CD8-positive, alpha-beta memory T cell (primary cell): ENCODE data around the gene CACNG1. TPM values are rescaled to one million over a fixed set of nuclear protein-coding genes. Genes with fewer than 3 reads are reported as not detected.

Experiments used
- CTCF ChIA-PET: fragments of 350-600 bp; sonication (Branson Sonifier 250); formaldehyde crosslinking; loops from one replicate; lab custom pipeline; 2021; ENCODE audit warnings: antibody characterized with exemption; lab: Charles Lee
- POLR2A ChIA-PET: fragments of 350-600 bp; sonication (Branson Sonifier 250); formaldehyde crosslinking; loops from one replicate; lab custom pipeline; 2021; ENCODE audit warnings: antibody characterized with exemption; lab: Charles Lee
- DNase-seq, 5 donors: peaks; one replicate each; pipeline versions ENCODE4 v3.0.0 to v3.0.0-alpha.2; 2020 to 2022; ENCODE audit warnings: mixed read lengths in 1 of 5
- H3K27ac ChIP-seq: one replicate; pipeline ENCODE4 v1.7.0; 2013; ENCODE audit warnings: low read depth, mild to moderate bottlenecking, low read length, moderate library complexity
- H3K27me3 ChIP-seq: 2 replicates; pipeline ENCODE4 v1.7.0; 2013; ENCODE audit warnings: low read length, mild to moderate bottlenecking; ENCODE audit not compliant: insufficient read depth, poor library complexity, severe bottlenecking
- H3K36me3 ChIP-seq: 2 replicates; pipeline ENCODE4 v1.7.0; 2013; ENCODE audit warnings: mild to moderate bottlenecking, low read length, moderate library complexity; ENCODE audit not compliant: insufficient read depth
- H3K4me1 ChIP-seq: 2 replicates; pipeline ENCODE4 v1.7.0; 2013; ENCODE audit warnings: mild to moderate bottlenecking, low read length, moderate library complexity; ENCODE audit not compliant: insufficient read depth
- H3K4me3 ChIP-seq: 2 replicates; pipeline ENCODE4 v1.7.0; 2013; ENCODE audit warnings: mild to moderate bottlenecking, low read length
- H3K9me3 ChIP-seq: 2 replicates; pipeline ENCODE4 v1.7.0; 2013; ENCODE audit warnings: mild to moderate bottlenecking, low read length
- H3K27ac Mint-ChIP-seq, 8 donors: one replicate each; pipeline ENCODE4 v1.8.0; 2020 to 2021; ENCODE audit warnings: mixed read lengths in 8 of 8, mild to moderate bottlenecking in 6 of 8, inconsistent platforms in 3 of 8, moderate library complexity in 3 of 8
- H3K27me3 Mint-ChIP-seq, 2 donors: one replicate each; pipeline ENCODE4 v1.8.0; 2020 to 2021; ENCODE audit warnings: mixed read lengths in 2 of 2, mild to moderate bottlenecking in 1 of 2, moderate library complexity in 1 of 2
- H3K36me3 Mint-ChIP-seq, 3 donors: one replicate each; pipeline ENCODE4 v1.8.0; 2020 to 2021; ENCODE audit warnings: mixed read lengths in 3 of 3, inconsistent platforms in 1 of 3, mild to moderate bottlenecking in 1 of 3
- H3K4me1 Mint-ChIP-seq, 3 donors: one replicate each; pipeline ENCODE4 v1.8.0; 2020 to 2021; ENCODE audit warnings: mixed read lengths in 3 of 3, inconsistent platforms in 1 of 3, mild to moderate bottlenecking in 1 of 3
- H3K4me3 Mint-ChIP-seq, 7 donors: one replicate each; pipeline ENCODE4 v1.8.0; 2020 to 2021; ENCODE audit warnings: mixed read lengths in 7 of 7, mild to moderate bottlenecking in 6 of 7, moderate library complexity in 4 of 7, inconsistent platforms in 2 of 7
- H3K9me3 Mint-ChIP-seq, 5 donors: one replicate each; pipeline ENCODE4 v1.8.0; 2020 to 2022; ENCODE audit warnings: mixed read lengths in 5 of 5, mild to moderate bottlenecking in 3 of 5, moderate library complexity in 2 of 5, inconsistent platforms in 1 of 5
- polyA plus RNA-seq: library from polyadenylated mRNA; unstranded; fragments of 300-500 nt; fragmentation: Illumina TruSeq; gene quantifications from one replicate; pipeline ENCODE4 v1.2.3, GENCODE V29; 2021
- total RNA-seq, 2 experiments: library from RNA; stranded (reverse); gene quantifications; one replicate each; pipeline ENCODE4 v1.2.3, GENCODE V29; 2021

The CACNG1 gene
- total and polyA plus RNA-seq, 3 experiments from 2014 or later: not detected

- Histone ChIP-seq H3K27me3 (no peaks in the 10 kb centered on the region), H3K36me3 (no peaks in the 10 kb centered on the region), H3K9me3 (no peaks in the 10 kb centered on the region), H3K27ac (no peak overlapping the region), H3K4me1 (no peaks in the 10 kb centered on the region), H3K4me3 (no peak overlapping the region)
- Mint-ChIP-seq H3K27ac (peak overlapping the region in 1 of 8 donors; percentile 20), H3K4me1 (peaks cover 0 to 2% (median 0%) of the 10 kb centered on the region in 3 donors), H3K36me3 (peaks cover 3 to 15% (median 8%) of the 10 kb centered on the region in 3 donors), H3K4me3 (no peak overlapping the region), H3K27me3 (no peaks in the 10 kb centered on the region), H3K9me3 (peaks cover 0 to 2% (median 0%) of the 10 kb centered on the region in 5 donors)
- ChIA-PET POLR2A (no interaction called here), CTCF (interaction anchor here (1.7 kb wide), 1 partner anchor 14 kb away, joined by 6 read pairs; no protein-coding TSS in a partner anchor)
- DNase-seq: no peak
These were observed 23.5 kb downstream of the CACNG1 start for GRCh38 chr17:67067571-67068482.

DNA sequence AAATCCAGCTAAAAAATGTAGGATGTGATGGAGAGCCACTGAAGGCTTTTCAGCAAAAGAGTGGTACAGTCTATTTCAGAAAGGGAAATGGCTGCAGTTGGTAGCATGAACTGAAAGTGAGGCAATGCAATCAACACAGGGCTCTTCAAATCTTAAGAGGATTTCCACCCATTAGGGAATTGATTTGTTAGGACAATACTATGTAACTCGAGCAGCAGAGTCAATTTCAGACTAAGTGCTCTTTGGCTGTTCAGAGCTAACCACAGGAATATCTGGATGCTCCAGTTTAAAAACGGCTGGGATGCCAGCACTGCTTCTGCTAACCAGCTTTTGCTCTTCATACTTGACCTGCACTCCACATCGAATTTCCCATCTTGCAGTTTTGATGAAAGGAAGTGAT, 24.6 kb downstream of the CACNG1 start:
- Mint-ChIP-seq H3K4me1 (peaks cover 0 to 2% (median 0%) of the 10 kb centered on the region in 3 donors), H3K36me3 (peaks cover 4 to 23% (median 11%) of the 10 kb centered on the region in 3 donors), H3K4me3 (no peak overlapping the region), H3K27me3 (no peaks in the 10 kb centered on the region), H3K9me3 (peaks cover 0 to 2% (median 0%) of the 10 kb centered on the region in 5 donors), H3K27ac (no peak overlapping the region)
- ChIA-PET CTCF (no interaction called here), POLR2A (no interaction called here)
- no peaks in the 10 kb centered on the region for H3K9me3 ChIP-seq
- no peak overlapping the region for H3K4me3 ChIP-seq
- H3K27ac ChIP-seq: no peak overlapping the region
- H3K4me1 ChIP-seq: no peaks in the 10 kb centered on the region
- no peak for DNase-seq
- no peaks in the 10 kb centered on the region for H3K36me3 ChIP-seq
- H3K27me3 ChIP-seq: no peaks in the 10 kb centered on the region

GRCh38 chr17:67069603-67070136, 25.3 kb downstream of the CACNG1 start:
- POLR2A ChIA-PET: no interaction called here
- Mint-ChIP-seq H3K36me3 (peaks cover 4 to 22% (median 11%) of the 10 kb centered on the region in 3 donors), H3K4me3 (no peak overlapping the region), H3K4me1 (peaks cover 0 to 2% (median 0%) of the 10 kb centered on the region in 3 donors), H3K9me3 (peaks cover 0 to 2% (median 0%) of the 10 kb centered on the region in 5 donors), H3K27ac (no peak overlapping the region), H3K27me3 (no peaks in the 10 kb centered on the region)
- H3K27ac ChIP-seq: no peak overlapping the region
- H3K27me3 ChIP-seq: no peaks in the 10 kb centered on the region
- no peaks in the 10 kb centered on the region for H3K4me1 ChIP-seq
- H3K9me3 ChIP-seq: no peaks in the 10 kb centered on the region
- no peaks in the 10 kb centered on the region for H3K36me3 ChIP-seq
- CTCF ChIA-PET: no interaction called here
- no peak for DNase-seq
- no peak overlapping the region for H3K4me3 ChIP-seq

DNA sequence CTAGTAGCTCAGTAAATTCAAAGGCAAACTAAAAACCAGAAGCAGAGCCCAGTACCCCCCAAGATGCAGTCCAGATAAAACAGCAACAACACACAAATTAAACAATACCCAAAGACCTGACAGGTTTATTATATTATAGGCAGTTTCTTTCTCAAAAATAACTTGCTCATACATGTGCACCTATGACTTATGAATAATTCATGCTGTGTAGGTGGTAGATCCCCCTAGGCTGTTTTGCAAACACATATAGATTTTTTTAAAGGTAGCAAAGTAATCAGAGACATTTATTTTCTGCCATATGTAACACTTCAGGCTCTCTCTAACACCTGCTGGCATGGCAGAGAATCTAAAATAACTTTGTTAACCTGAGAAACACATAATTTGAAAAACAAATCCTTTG, 27.2 kb downstream of the CACNG1 start:
- peaks cover 0 to 2% (median 0%) of the 10 kb centered on the region in 5 donors for H3K9me3 Mint-ChIP-seq
- peaks cover 0 to 2% (median 0%) of the 10 kb centered on the region in 3 donors for H3K4me1 Mint-ChIP-seq
- no peak overlapping the region for H3K4me3 Mint-ChIP-seq
- ChIA-PET CTCF (no interaction called here), POLR2A (no interaction called here)
- no peaks in the 10 kb centered on the region for H3K36me3 ChIP-seq
- H3K27me3 ChIP-seq: no peaks in the 10 kb centered on the region
- H3K4me3 ChIP-seq: no peak overlapping the region
- H3K4me1 ChIP-seq: no peaks in the 10 kb centered on the region
- H3K9me3 ChIP-seq: no peaks in the 10 kb centered on the region
- H3K36me3 Mint-ChIP-seq: peaks cover 4 to 33% (median 13%) of the 10 kb centered on the region in 3 donors
- no peak overlapping the region for H3K27ac ChIP-seq
- DNase-seq: no peak
- peak overlapping the region in 3 of 8 donors; percentile 11 to 42 (median 19) for H3K27ac Mint-ChIP-seq
- H3K27me3 Mint-ChIP-seq: no peaks in the 10 kb centered on the region

- H3K4me1 Mint-ChIP-seq: peaks cover 0 to 2% (median 0%) of the 10 kb centered on the region in 3 donors
- no peak overlapping the region for H3K4me3 Mint-ChIP-seq
- no peak overlapping the region for H3K4me3 ChIP-seq
- H3K27me3 Mint-ChIP-seq: no peaks in the 10 kb centered on the region
- CTCF ChIA-PET: no interaction called here
- DNase-seq: no peak
- peaks cover 4 to 41% (median 14%) of the 10 kb centered on the region in 3 donors for H3K36me3 Mint-ChIP-seq
- POLR2A ChIA-PET: no interaction called here
- H3K9me3 Mint-ChIP-seq: peaks cover 0 to 2% (median 0%) of the 10 kb centered on the region in 5 donors
- no peaks in the 10 kb centered on the region for H3K4me1 ChIP-seq
- no peak overlapping the region for H3K27ac ChIP-seq
- no peaks in the 10 kb centered on the region for H3K36me3 ChIP-seq
- peak overlapping the region in 1 of 8 donors; percentile 66 for H3K27ac Mint-ChIP-seq
- H3K9me3 ChIP-seq: no peaks in the 10 kb centered on the region
- H3K27me3 ChIP-seq: no peaks in the 10 kb centered on the region
These were observed 28.5 kb downstream of the CACNG1 start for GRCh38 chr17:67072885-67073284.

DNA sequence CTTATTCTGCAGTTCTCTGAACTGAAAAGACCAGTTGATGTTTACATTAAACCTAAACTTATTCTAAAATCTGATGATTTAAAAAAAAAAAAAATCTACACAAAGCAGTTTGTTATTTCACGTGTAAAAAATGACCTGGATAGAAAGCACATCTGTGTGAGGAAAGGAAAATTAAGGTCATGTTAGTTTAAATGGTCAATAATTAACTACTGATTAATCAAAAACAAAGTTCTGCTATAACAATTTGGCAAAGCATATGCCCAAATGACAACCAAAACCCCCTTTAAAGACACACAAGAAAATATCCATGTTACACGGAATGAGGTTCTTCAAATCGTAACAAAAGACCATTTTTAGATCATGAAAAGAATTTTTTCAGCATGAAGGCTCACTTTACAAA, 30.4 kb downstream of the CACNG1 start:
- Mint-ChIP-seq H3K4me1 (peaks cover 0 to 2% (median 2%) of the 10 kb centered on the region in 3 donors), H3K27me3 (no peaks in the 10 kb centered on the region), H3K27ac (peak overlapping the region in 1 of 8 donors; percentile 47), H3K4me3 (no peak overlapping the region), H3K9me3 (no peaks in the 10 kb centered on the region), H3K36me3 (peaks cover 8 to 56% (median 18%) of the 10 kb centered on the region in 3 donors)
- no peaks in the 10 kb centered on the region for H3K27me3 ChIP-seq
- no peaks in the 10 kb centered on the region for H3K4me1 ChIP-seq
- H3K9me3 ChIP-seq: no peaks in the 10 kb centered on the region
- no peak for DNase-seq
- no peak overlapping the region for H3K27ac ChIP-seq
- H3K4me3 ChIP-seq: no peak overlapping the region
- CTCF ChIA-PET: no interaction called here
- POLR2A ChIA-PET: no interaction called here
- H3K36me3 ChIP-seq: no peaks in the 10 kb centered on the region

- Mint-ChIP-seq H3K27ac (peak overlapping the region in 2 of 8 donors; percentile 1 to 57), H3K36me3 (peaks cover 8 to 57% (median 18%) of the 10 kb centered on the region in 3 donors), H3K4me3 (no peak overlapping the region), H3K27me3 (no peaks in the 10 kb centered on the region), H3K4me1 (peaks cover 10 to 16% (median 11%) of the 10 kb centered on the region in 3 donors), H3K9me3 (no peaks in the 10 kb centered on the region)
- Histone ChIP-seq H3K36me3 (no peaks in the 10 kb centered on the region), H3K4me1 (peaks cover 9% of the 10 kb centered on the region), H3K27me3 (no peaks in the 10 kb centered on the region), H3K9me3 (no peaks in the 10 kb centered on the region), H3K27ac (no peak overlapping the region), H3K4me3 (no peak overlapping the region)
- DNase-seq: no peak
- CTCF ChIA-PET: no interaction called here
- POLR2A ChIA-PET: interaction anchor here (0.6 kb wide), 1 partner anchor 304 kb away, joined by 3 read pairs; no protein-coding TSS in a partner anchor
These were observed 31.9 kb downstream of the CACNG1 start for GRCh38 chr17:67076290-67076689.

GRCh38 chr17:67078292-67078691, 33.9 kb downstream of the CACNG1 start:
- Histone ChIP-seq H3K27ac (no peak overlapping the region), H3K9me3 (no peaks in the 10 kb centered on the region), H3K4me1 (peaks cover 23% of the 10 kb centered on the region), H3K4me3 (no peak overlapping the region), H3K36me3 (no peaks in the 10 kb centered on the region), H3K27me3 (no peaks in the 10 kb centered on the region)
- DNase-seq: no peak
- Mint-ChIP-seq H3K4me1 (peaks cover 21 to 27% (median 25%) of the 10 kb centered on the region in 3 donors), H3K27me3 (no peaks in the 10 kb centered on the region), H3K9me3 (no peaks in the 10 kb centered on the region), H3K27ac (peak overlapping the region in 6 of 8 donors; percentile 5 to 83 (median 59)), H3K4me3 (peak overlapping the region in 1 of 7 donors; percentile 34), H3K36me3 (peaks cover 4 to 46% (median 16%) of the 10 kb centered on the region in 3 donors)
- ChIA-PET CTCF (no interaction called here), POLR2A (no interaction called here)
